ENCODE measurements around the gene SNCB.

GRCh38 chr5:176644294-176644693, 14.0 kb upstream of the SNCB start:
- TF ChIP-seq CTCF (CRISPR knock-in tag; IDR thresholded peaks at IDR 0.05) = no peak
- no peak for TF ChIP-seq MTA3 (CRISPR knock-in tag; IDR thresholded peaks at IDR 0.05)
- TF ChIP-seq ZNF414 (CRISPR knock-in tag; IDR thresholded peaks at IDR 0.05) = no peak
- TF ChIP-seq, protein P1, sequence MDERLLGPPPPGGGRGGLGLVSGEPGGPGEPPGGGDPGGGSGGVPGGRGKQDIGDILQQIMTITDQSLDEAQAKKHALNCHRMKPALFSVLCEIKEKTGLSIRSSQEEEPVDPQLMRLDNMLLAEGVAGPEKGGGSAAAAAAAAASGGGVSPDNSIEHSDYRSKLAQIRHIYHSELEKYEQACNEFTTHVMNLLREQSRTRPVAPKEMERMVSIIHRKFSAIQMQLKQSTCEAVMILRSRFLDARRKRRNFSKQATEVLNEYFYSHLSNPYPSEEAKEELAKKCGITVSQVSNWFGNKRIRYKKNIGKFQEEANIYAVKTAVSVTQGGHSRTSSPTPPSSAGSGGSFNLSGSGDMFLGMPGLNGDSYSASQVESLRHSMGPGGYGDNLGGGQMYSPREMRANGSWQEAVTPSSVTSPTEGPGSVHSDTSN (CRISPR knock-in tag; IDR thresholded peaks at IDR 0.05) = no peak
- no peak for TF ChIP-seq ZFX (CRISPR knock-in tag; IDR thresholded peaks at IDR 0.05; ENCODE audit: low read depth)
- TF ChIP-seq SALL1 (CRISPR knock-in tag; IDR thresholded peaks at IDR 0.05) = no peak
- TF ChIP-seq SIN3A (IDR thresholded peaks at IDR 0.05; ENCODE audit: borderline replicate concordance, low read depth, low read length) = no peak
- TF ChIP-seq ZFP37 (CRISPR knock-in tag; IDR thresholded peaks at IDR 0.05; ENCODE audit: borderline replicate concordance) = no peak
- TF ChIP-seq ARNTL (CRISPR knock-in tag; IDR thresholded peaks at IDR 0.05) = no peak
- TF ChIP-seq ZSCAN20 (CRISPR knock-in tag; IDR thresholded peaks at IDR 0.05; ENCODE audit: borderline replicate concordance) = no peak
- no peak for TF ChIP-seq SUZ12 (IDR thresholded peaks at IDR 0.05; ENCODE audit: low read depth, low read length)
